Skin of body (tissue), 3 donors: Measurements from ENCODE around the gene ARPIN. TPM values are rescaled to one million over a fixed set of nuclear protein-coding genes. Genes with fewer than 3 reads are reported as not detected.

Source experiments
- DNase-seq: peaks from one replicate; lab custom pipeline; 2025; lab: John Stamatoyannopoulos, UW
- small RNA-seq: library from RNA; depleted of rRNA; stranded (forward); fragments of <200 nt; gene quantifications from one replicate; pipeline ENCODE3, GENCODE V24; 2014; ENCODE audit warnings: low replicate concordance
- total RNA-seq: library from RNA; depleted of rRNA; stranded (reverse); fragments of >200 nt; gene quantifications from one replicate; pipeline ENCODE4 v1.2.3, GENCODE V29; 2014

The ARPIN gene
- total RNA-seq, 1 donor from 2014 or later: 14.2 TPM

- no peak for DNase-seq
Observed at GRCh38 chr15:89845305-89845893, 67.4 kb downstream of the ARPIN start.

Small RNAs within 50 kb of the gene (small RNA-seq; reads per million reads assigned to genes)
- not detected for gene MIR5009
- gene MIR5094: not detected
- not detected for gene RNU6-1111P
- not detected for gene RNU7-111P

Other genes starting within 250 kb of the ARPIN start
- 119 TPM for gene PLIN1, start 233.6 kb downstream of the ARPIN start, total RNA-seq
- gene PEX11A, start 222.2 kb downstream of the ARPIN start, total RNA-seq: 10.7 TPM
- gene WDR93, start 222.1 kb downstream of the ARPIN start, total RNA-seq: 0.20 TPM
- 1.6 TPM for gene MESP1, start 161.7 kb downstream of the ARPIN start, total RNA-seq
- gene MESP2, start 136.6 kb downstream of the ARPIN start, total RNA-seq: 0.30 TPM
- 9.4 TPM for gene ANPEP, start 98.1 kb downstream of the ARPIN start, total RNA-seq
- gene AP3S2, start 19.0 kb downstream of the ARPIN start, total RNA-seq: 34.5 TPM
- gene ZNF710, start 88.4 kb upstream of the ARPIN start, total RNA-seq: 7.4 TPM
- 77.6 TPM for gene IDH2, start 189.5 kb upstream of the ARPIN start, total RNA-seq